MG63 (cell line): ENCODE results near the gene CD63. TPM values are rescaled to one million over a fixed set of nuclear protein-coding genes. Genes with fewer than 3 reads are reported as not detected.

ENCODE experiments used
- DNase-seq: peaks from one replicate; pipeline ENCODE4 v3.0.0-alpha.2; 2020
- H3K27me3 ChIP-seq: fragments of 250-450 bp; sonication (Bioruptor Pico); 2 replicates; pipeline ENCODE4 v1.5.1; 2020; ENCODE audit warnings: mild to moderate bottlenecking, moderate library complexity
- H3K36me3 ChIP-seq: fragments of 250-450 bp; sonication (Bioruptor Pico); 2 replicates; pipeline ENCODE4 v1.5.1; 2020; ENCODE audit warnings: mild to moderate bottlenecking, moderate library complexity
- H3K4me3 ChIP-seq: fragments of 250-450 bp; sonication (Bioruptor Pico); 2 replicates; pipeline ENCODE4 v1.5.1; 2020; ENCODE audit warnings: mild to moderate bottlenecking, moderate library complexity
- H3K9me3 ChIP-seq: fragments of 250-450 bp; sonication (Bioruptor Pico); 2 replicates; pipeline ENCODE4 v1.5.1; 2020; ENCODE audit warnings: mild to moderate bottlenecking, moderate library complexity
- total RNA-seq: library from RNA; depleted of rRNA; stranded (reverse); fragments of >200 nt; shearing (Covaris generic); gene quantifications from 2 replicates; pipeline ENCODE4 v1.2.3, GENCODE V29; 2014; ENCODE audit warnings: low replicate concordance

Gene CD63
- total RNA-seq, 1 experiment from 2014 or later = 1,678 TPM

DNA sequence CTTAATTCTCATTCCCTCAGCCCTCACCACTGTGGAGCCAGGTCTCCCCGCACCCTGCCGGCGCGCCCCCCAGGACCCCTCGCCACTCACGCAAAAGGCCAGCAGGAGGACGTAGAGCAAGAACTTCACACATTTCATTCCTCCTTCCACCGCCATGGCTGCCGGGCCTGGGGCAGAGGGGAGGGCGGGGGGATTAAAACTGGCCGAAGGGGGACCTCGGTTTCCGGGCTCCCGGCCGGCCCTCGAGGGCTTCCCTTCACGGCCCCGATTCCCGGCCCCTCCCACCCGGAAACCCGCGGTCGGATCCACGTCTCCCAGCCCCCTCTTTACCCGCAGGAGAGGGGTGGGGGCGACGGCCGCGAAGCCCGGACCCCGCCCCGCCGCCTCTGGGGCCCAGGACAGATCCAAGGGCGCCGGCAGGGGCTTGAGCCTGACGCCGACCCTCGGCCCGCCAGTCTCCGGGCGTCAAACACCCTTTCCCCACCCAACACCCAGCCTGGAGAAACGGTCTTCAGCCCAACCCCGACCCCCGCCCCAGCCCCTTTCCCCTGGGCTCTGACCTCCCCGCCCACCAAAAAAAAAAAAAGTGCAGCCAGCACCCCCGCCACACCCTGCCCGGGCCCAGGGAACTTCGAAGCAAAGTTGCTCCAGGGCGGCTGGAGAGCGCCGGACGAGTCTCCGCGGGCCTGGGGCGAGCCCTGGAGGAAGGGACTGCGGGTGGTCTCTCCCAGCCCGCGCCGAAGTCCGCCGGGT, 447 bp downstream of the CD63 start:
- no peaks in the 10 kb centered on the region for H3K9me3 ChIP-seq
- H3K27me3 ChIP-seq = no peaks in the 10 kb centered on the region
- H3K36me3 ChIP-seq = peaks cover 48% of the 10 kb centered on the region
- peak; percentile 67 for DNase-seq
- H3K4me3 ChIP-seq = peak overlapping the region; percentile 85

- Histone ChIP-seq H3K36me3 (peaks cover 53% of the 10 kb centered on the region), H3K27me3 (no peaks in the 10 kb centered on the region), H3K4me3 (peak overlapping the region; percentile 85), H3K9me3 (no peaks in the 10 kb centered on the region)
- peak; percentile 71 for DNase-seq
These were observed 1.1 kb downstream of the CD63 start for GRCh38 chr12:55727643-55728185.

DNA sequence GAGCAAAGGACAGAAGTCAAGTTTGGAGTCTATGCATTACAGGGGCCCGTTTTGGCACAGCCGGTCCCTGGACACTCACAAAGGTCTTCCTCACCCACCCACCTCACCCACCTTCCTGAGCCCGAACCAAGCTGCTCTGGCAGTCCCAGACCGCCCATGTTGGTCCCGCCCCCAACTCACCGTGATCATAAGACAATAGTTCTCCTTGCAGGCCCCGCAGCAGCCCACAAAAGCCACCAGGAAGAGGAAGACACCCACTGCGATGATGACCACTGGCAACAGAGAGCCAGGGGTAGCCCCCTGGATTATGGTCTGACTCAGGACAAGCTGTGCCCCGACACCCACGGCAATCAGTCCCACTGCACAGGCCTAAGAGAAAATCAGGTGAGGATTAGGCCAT, 1.8 kb downstream of the CD63 start:
- Histone ChIP-seq H3K9me3 (no peaks in the 10 kb centered on the region), H3K4me3 (peak overlapping the region; percentile 85), H3K27me3 (no peaks in the 10 kb centered on the region), H3K36me3 (peaks cover 53% of the 10 kb centered on the region)
- DNase-seq = no peak

DNA sequence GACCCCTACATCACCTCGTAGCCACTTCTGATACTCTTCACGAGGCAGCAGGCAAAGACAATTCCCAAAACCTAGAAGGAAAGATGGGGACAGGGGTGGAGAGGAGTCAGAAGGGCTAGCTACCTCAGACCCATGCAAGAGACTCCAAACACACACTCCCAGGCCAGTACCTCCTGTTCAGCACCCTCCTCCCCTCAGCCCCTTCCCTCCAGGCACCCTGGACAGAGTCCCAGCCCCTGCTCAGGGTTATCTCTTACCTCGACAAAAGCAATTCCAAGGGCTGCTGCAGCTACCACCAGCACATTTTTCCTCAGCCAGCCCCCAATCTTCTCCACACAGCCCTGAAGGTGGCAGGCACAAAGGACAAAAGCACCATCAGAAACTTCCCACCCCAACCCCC, 3.3 kb downstream of the CD63 start:
- H3K4me3 ChIP-seq = no peak overlapping the region
- no peaks in the 10 kb centered on the region for H3K27me3 ChIP-seq
- no peak for DNase-seq
- H3K9me3 ChIP-seq = no peaks in the 10 kb centered on the region
- peaks cover 53% of the 10 kb centered on the region for H3K36me3 ChIP-seq

DNA sequence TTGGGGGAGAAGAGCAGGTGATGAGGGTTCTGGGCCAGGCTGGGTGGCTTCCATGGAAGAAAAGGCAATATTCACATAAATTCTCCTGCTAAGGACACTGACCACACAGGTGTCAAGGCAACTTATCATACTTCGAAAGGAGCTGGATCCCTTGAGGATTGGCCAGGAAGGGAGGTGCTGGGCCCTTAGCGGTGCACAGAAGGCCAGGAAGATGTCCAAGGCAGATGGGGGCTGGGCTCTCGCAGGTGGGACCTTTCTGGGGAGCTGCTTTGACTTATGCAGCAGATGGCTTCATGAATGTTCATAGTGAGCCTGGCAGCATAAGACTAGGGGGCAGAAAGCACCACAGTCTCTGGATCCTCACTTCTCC, 3.9 kb downstream of the CD63 start:
- H3K36me3 ChIP-seq = peaks cover 53% of the 10 kb centered on the region
- no peak for DNase-seq
- no peak overlapping the region for H3K4me3 ChIP-seq
- H3K9me3 ChIP-seq = no peaks in the 10 kb centered on the region
- H3K27me3 ChIP-seq = no peaks in the 10 kb centered on the region

GRCh38 chr12:55724226-55724939, 4.4 kb downstream of the CD63 start:
- Histone ChIP-seq H3K36me3 (peaks cover 53% of the 10 kb centered on the region), H3K9me3 (no peaks in the 10 kb centered on the region), H3K27me3 (no peaks in the 10 kb centered on the region), H3K4me3 (no peak overlapping the region)
- peak; percentile 71 for DNase-seq

GRCh38 chr12:55723516-55724225, 5.1 kb downstream of the CD63 start:
- no peak for DNase-seq
- H3K36me3 ChIP-seq = peaks cover 53% of the 10 kb centered on the region
- no peak overlapping the region for H3K4me3 ChIP-seq

DNA sequence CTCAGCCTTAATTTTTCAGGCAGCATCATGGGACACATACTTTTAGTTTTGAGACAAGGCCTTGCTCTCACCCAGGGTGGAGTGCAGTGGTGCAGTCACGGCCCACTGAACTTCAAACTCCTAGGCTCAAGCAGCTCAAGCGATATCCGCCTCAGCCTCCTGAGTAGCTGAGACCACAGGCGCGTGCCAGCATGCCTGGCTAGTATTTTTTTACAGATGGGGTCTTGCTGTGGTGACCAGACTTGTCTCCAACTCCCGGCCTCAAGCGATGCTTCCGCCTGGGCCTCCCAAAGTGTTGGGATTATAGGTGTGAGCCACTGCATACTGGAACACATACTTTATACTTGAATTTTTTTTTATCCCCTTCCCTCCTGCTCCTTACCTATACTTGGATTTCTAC, 5.9 kb downstream of the CD63 start:
- Histone ChIP-seq H3K9me3 (no peaks in the 10 kb centered on the region), H3K4me3 (no peak overlapping the region)
- no peak for DNase-seq

More at GRCh38 chr12:55723516-55724225, 5.1 kb downstream of the CD63 start:
- no peaks in the 10 kb centered on the region for H3K27me3 ChIP-seq
- H3K9me3 ChIP-seq = no peaks in the 10 kb centered on the region

DNA sequence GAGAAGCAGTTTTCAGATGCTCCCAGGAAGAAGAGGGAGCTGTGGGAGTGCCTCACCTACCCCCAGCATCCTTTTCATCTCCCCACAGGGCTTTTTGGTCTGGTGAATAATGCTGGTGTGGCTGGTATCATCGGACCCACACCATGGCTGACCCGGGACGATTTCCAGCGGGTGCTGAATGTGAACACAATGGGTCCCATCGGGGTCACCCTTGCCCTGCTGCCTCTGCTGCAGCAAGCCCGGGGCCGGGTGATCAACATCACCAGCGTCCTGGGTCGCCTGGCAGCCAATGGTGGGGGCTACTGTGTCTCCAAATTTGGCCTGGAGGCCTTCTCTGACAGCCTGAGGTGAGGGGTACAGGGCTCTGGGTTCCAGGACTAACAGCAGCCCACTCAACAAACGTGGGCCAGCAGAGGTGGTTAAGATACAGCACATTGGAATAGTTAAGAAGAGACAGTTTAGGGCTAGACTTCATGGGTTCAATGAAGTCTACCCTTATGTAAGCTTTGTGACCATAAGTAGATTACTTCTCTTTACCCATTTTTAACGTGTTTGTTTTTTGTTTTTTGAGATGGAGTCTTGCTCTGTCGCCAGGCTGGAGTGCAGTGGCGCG, 7.1 kb downstream of the CD63 start:
- Histone ChIP-seq H3K4me3 (peak overlapping the region; percentile 10; the same call in 1 of the 2 replicates), H3K27me3 (no peaks in the 10 kb centered on the region), H3K9me3 (no peaks in the 10 kb centered on the region), H3K36me3 (peaks cover 38% of the 10 kb centered on the region)
- no peak for DNase-seq

More for the DNA sequence above, 5.9 kb downstream of the CD63 start:
- H3K27me3 ChIP-seq = no peaks in the 10 kb centered on the region
- peaks cover 51% of the 10 kb centered on the region for H3K36me3 ChIP-seq

GRCh38 chr12:55720894-55721444, 7.8 kb downstream of the CD63 start:
- H3K36me3 ChIP-seq = peaks cover 31% of the 10 kb centered on the region
- H3K9me3 ChIP-seq = no peaks in the 10 kb centered on the region
- DNase-seq = peak; percentile 99
- H3K4me3 ChIP-seq = peak overlapping the region; percentile 10; the same call in 1 of the 2 replicates
- no peaks in the 10 kb centered on the region for H3K27me3 ChIP-seq

GRCh38 chr12:55720071-55720564, 8.7 kb downstream of the CD63 start, which contains the start of gene RDH5:
RDH5 (plus strand) TSS chr12:55720393; CDS start chr12:55721185, 792 bp downstream.
- Histone ChIP-seq H3K27me3 (no peaks in the 10 kb centered on the region), H3K9me3 (no peaks in the 10 kb centered on the region), H3K36me3 (peaks cover 22% of the 10 kb centered on the region), H3K4me3 (peak within 1 kb of the TSS; percentile 25)
- DNase-seq = peak; percentile 98

- no peak for DNase-seq
- H3K36me3 ChIP-seq = peaks cover 15% of the 10 kb centered on the region
- H3K4me3 ChIP-seq = no peak overlapping the region
- no peaks in the 10 kb centered on the region for H3K27me3 ChIP-seq
- no peaks in the 10 kb centered on the region for H3K9me3 ChIP-seq
These were observed 9.4 kb downstream of the CD63 start for GRCh38 chr12:55719371-55719770.

DNA sequence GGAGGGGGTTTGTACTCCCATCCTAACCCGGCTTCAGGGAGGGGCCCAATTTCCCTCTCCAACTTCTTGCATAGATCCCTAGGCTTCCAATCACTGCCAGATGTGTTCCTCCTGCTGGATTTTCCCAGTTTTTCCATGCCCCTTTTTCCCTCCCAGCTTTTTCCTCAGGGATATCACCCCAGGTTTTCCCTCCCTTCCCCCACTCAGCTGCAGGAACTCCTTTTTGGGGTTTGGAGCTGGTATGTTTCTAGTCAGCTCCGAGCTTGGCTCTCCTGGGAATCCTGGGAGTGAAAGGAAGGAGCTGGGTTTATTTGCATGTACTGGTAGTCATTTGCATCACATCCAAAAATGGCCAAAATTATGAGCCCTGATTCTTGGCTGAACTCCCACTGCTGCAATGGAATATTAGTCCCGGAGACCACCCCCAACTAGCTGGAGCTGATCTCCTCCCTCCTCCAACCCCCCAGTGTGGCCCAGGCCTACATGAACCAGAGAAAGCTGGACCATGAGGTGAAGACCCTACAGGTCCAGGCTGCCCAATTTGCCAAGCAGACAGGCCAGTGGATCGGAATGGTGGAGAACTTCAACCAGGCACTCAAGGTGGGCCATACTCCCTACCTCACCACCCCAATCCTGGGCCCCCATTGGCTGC, 10.1 kb downstream of the CD63 start:
- DNase-seq = no peak
- H3K27me3 ChIP-seq = no peaks in the 10 kb centered on the region
- no peak overlapping the region for H3K4me3 ChIP-seq
- peaks cover 9% of the 10 kb centered on the region for H3K36me3 ChIP-seq
- no peaks in the 10 kb centered on the region for H3K9me3 ChIP-seq

- no peaks in the 10 kb centered on the region for H3K9me3 ChIP-seq
- peak overlapping the region; percentile 53; the same call in 1 of the 2 replicates for H3K4me3 ChIP-seq
- DNase-seq = peak; percentile 88
- H3K36me3 ChIP-seq = peaks cover 1% of the 10 kb centered on the region; the same call in 1 of the 2 replicates
- H3K27me3 ChIP-seq = no peaks in the 10 kb centered on the region
These were observed 10.8 kb downstream of the CD63 start for GRCh38 chr12:55718015-55718414.
